Ureter (tissue), 1 donor: ENCODE data around the gene CCDC27. TPM values are rescaled to one million over a fixed set of nuclear protein-coding genes. Genes with fewer than 3 reads are reported as not detected.

Experiments used
- DNase-seq: peaks from one replicate; pipeline ENCODE4 v3.0.0-alpha.2; 2020; ENCODE audit warnings: low spot score
- total RNA-seq: library from RNA; stranded (reverse); gene quantifications from one replicate; pipeline ENCODE4 v1.2.4, GENCODE V29; 2023
- donor health status: DM: yes; HTN: yes; CAD: no.

The CCDC27 gene
- total RNA-seq, 1 donor from 2014 or later, result not detected

- DNase-seq, result no peak
These were observed 24.1 kb downstream of the CCDC27 start for GRCh38 chr1:3776231-3776961.

- no peak for DNase-seq
These were observed 24.9 kb downstream of the CCDC27 start for GRCh38 chr1:3777078-3777547.

GRCh38 chr1:3777647-3778589, 25.7 kb downstream of the CCDC27 start:
- DNase-seq, result no peak

- DNase-seq, result no peak
These were observed 26.5 kb downstream of the CCDC27 start for GRCh38 chr1:3778590-3779264.

- no peak for DNase-seq
These were observed 27.1 kb downstream of the CCDC27 start for GRCh38 chr1:3779265-3779911.

- DNase-seq, result no peak
These were observed 27.7 kb downstream of the CCDC27 start for GRCh38 chr1:3779912-3780416.

- no peak for DNase-seq
These were observed 28.7 kb downstream of the CCDC27 start for GRCh38 chr1:3780901-3781300.

- no peak for DNase-seq
These were observed 31.6 kb downstream of the CCDC27 start for GRCh38 chr1:3783651-3784474.

GRCh38 chr1:3785045-3785444, 32.8 kb downstream of the CCDC27 start:
- DNase-seq, result no peak

- no peak for DNase-seq
These were observed 33.4 kb downstream of the CCDC27 start for GRCh38 chr1:3785456-3786157.

GRCh38 chr1:3786468-3787348, 34.5 kb downstream of the CCDC27 start:
- no peak for DNase-seq

- no peak for DNase-seq
These were observed 35.1 kb downstream of the CCDC27 start for GRCh38 chr1:3787349-3787715.

- DNase-seq, result no peak
These were observed 35.7 kb downstream of the CCDC27 start for GRCh38 chr1:3787745-3788605.

- no peak for DNase-seq
These were observed 36.6 kb downstream of the CCDC27 start for GRCh38 chr1:3788756-3789420.

GRCh38 chr1:3789421-3790300, 37.4 kb downstream of the CCDC27 start:
- no peak for DNase-seq

- no peak for DNase-seq
These were observed 38.3 kb downstream of the CCDC27 start for GRCh38 chr1:3790500-3790923.
